AG09309 (cell line): ENCODE measurements around the gene TUBB2B.

Experiments used
- DNase-seq: peaks from one replicate; pipeline ENCODE4 v3.0.0-alpha.2; 2010; ENCODE audit warnings: low read depth
- H3K4me3 ChIP-seq: 2 replicates; pipeline ENCODE4 v1.5.1; 2011; ENCODE audit warnings: mild to moderate bottlenecking, low read depth, low read length, moderate library complexity; ENCODE audit not compliant: control insufficient read depth
- TF ChIP-seq, protein P1 (sequence below): IDR thresholded peaks from 2 replicates; pipeline ENCODE4 v1.5.1; 2011; ENCODE audit warnings: mild to moderate bottlenecking, low read depth, low read length, inconsistent platforms; ENCODE audit not compliant: insufficient read depth, control insufficient read depth; ENCODE audit errors: missing control alignments

TUBB2B gene

DNA sequence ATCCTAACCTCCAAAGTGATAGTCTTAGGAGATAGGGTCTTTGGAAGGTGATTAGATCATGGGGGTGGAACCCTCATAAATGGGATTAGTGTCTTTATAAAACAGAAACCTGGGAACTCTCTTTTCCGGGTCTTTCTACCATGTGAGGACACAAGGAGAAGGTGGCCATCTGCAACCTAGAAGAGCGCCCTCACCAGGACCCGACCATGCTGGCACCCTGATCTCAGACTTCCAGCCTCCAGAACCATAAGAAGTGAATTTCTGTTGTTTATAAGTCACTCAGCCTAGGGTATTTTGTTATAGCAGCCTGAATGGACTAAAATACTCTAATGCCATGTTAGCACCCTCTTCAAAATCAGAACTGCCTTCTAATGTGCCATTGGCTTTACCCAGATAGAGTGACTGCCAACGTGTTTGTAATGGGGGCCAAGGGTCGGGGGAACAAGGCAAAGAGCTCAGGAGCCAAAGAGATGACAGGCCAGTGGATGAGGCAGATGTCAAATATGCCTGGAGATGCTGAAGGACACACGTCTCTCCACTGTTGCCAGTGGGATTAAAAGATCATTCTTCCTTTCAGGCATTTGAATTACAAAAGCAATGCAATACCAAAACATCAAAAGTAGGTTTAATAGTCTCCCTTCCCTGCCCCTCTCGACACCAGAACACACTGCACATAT lies 21.0 kb downstream of the TUBB2B start:
- TF ChIP-seq, protein P1, sequence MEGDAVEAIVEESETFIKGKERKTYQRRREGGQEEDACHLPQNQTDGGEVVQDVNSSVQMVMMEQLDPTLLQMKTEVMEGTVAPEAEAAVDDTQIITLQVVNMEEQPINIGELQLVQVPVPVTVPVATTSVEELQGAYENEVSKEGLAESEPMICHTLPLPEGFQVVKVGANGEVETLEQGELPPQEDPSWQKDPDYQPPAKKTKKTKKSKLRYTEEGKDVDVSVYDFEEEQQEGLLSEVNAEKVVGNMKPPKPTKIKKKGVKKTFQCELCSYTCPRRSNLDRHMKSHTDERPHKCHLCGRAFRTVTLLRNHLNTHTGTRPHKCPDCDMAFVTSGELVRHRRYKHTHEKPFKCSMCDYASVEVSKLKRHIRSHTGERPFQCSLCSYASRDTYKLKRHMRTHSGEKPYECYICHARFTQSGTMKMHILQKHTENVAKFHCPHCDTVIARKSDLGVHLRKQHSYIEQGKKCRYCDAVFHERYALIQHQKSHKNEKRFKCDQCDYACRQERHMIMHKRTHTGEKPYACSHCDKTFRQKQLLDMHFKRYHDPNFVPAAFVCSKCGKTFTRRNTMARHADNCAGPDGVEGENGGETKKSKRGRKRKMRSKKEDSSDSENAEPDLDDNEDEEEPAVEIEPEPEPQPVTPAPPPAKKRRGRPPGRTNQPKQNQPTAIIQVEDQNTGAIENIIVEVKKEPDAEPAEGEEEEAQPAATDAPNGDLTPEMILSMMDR, result no peak
- no peak for DNase-seq
- no peak overlapping the region for H3K4me3 ChIP-seq

- TF ChIP-seq, protein P1, result no peak
- peak; percentile 98 for DNase-seq
- no peak overlapping the region for H3K4me3 ChIP-seq
Observed at GRCh38 chr6:3205913-3206312, 21.5 kb downstream of the TUBB2B start.

- no peak overlapping the region for H3K4me3 ChIP-seq
- TF ChIP-seq, protein P1, result no peak
- DNase-seq, result no peak
Observed at GRCh38 chr6:3204921-3205320, 22.5 kb downstream of the TUBB2B start.

DNA sequence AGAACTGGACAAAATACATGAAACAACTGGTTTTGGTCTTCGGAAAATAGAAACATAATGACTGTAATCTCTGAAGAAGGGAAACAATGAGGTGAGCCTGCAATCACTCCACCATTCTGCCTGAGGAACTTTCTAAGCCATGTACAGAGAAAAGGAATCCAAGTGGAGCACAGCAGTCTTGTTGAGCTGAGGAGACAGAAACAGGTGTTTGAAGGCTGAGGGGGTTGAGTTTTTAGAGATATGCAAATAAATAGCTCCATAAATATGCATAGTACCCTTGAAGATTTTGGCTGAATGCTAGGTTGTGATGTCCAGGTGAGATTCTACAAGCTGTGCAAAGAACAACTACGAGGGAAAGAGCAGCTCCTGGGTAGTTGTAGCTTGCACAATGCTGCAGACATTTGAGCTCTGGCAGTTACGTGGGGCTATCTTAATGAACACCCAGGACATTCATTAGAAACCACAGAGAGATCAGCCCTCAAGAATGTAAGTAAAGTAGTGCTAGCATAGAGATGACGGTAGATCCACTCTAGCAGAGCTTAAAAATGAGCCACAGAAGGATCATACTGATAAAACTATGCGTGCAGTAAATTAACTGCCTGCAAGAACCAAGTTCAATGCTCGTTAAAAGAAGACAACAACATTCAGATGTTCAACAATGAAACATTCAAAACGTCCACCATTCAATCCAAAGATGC lies 24.3 kb downstream of the TUBB2B start:
- no peak overlapping the region for H3K4me3 ChIP-seq
- DNase-seq, result peak; percentile 96
- TF ChIP-seq, protein P1, result no peak

GRCh38 chr6:3201388-3201787 lies 26.1 kb downstream of the TUBB2B start:
- TF ChIP-seq, protein P1, result no peak
- no peak overlapping the region for H3K4me3 ChIP-seq
- DNase-seq, result no peak

- no peak overlapping the region for H3K4me3 ChIP-seq
- DNase-seq, result no peak
- TF ChIP-seq, protein P1, result no peak
Observed at GRCh38 chr6:3200682-3201081, 26.8 kb downstream of the TUBB2B start.
